ENCODE measurements around the gene UNC13C. TPM values are rescaled to one million over a fixed set of nuclear protein-coding genes. Genes with fewer than 3 reads are reported as not detected.

The UNC13C gene
- total and polyA plus RNA-seq, 10 of the 15 experiments (the other 5 are each of a cell fraction or from before 2014, with no cell fraction given), result 9.9 to 81.3 (median 25.0) TPM

DNA sequence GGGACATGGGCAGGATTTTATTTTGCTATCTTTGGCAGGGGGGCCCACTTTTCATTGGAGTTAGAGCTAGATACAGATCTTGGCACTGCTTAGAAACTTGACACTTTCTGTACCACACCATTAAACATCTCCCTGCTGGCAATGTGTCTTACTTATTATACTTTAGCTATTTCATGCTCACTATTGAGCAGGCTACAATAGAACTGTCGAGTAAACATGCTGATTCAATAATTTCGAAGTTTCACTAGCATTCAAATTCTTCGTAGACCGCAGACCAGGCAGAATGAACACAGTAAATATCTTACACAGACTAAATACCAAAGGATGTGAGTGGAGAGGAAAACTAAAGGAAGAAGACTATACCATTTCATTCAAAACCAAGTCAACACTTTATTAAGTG, 180.8 kb downstream of the UNC13C start (continued):
- TF ChIP-seq NFIC (IDR thresholded peaks at IDR 0.05; ENCODE audit: low read depth, low read length), result no peak

DNA sequence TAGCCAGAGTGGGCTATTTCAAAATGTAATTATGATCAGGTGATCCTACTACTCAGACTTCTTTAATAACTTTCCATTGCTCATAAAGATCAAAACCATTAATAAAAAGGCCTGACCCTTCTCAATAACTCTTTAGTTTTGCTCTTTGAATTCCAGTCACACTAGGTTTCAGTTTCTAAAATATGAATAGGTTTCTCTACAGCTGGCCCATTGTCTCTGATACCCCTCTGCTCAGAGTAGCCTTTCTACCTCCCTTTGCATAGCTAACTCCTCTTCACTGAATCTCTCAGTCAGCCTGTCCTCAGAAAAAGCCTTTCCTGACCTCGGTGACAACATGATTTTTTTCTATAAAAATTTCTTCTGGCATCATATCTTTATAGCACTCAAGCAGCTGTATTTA, 209.1 kb downstream of the UNC13C start:
- SMC1A ChIA-PET (ENCODE audit: uncharacterized antibody, unreplicated experiment), result interaction anchor here (0.7 to 3.7 kb wide), 7 partner anchors 9 to 79 kb away, joined by 3 to 19 read pairs (median 4); no protein-coding TSS in a partner anchor
- no peak for TF ChIP-seq TAF1 (IDR thresholded peaks at IDR 0.05; ENCODE audit: borderline replicate concordance, low read depth, low read length)
- TF ChIP-seq RUNX3 (IDR thresholded peaks at IDR 0.05; ENCODE audit: low read length), result no peak
- no peak for TF ChIP-seq ATF7 (IDR thresholded peaks at IDR 0.05; ENCODE audit: low read depth)
- TF ChIP-seq SP1 (IDR thresholded peaks at IDR 0.05; ENCODE audit: low read depth, low read length), result no peak
- TF ChIP-seq, protein P1, sequence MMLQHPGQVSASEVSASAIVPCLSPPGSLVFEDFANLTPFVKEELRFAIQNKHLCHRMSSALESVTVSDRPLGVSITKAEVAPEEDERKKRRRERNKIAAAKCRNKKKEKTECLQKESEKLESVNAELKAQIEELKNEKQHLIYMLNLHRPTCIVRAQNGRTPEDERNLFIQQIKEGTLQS (IDR thresholded peaks at IDR 0.05; ENCODE audit: borderline replicate concordance, extremely low read depth, low read depth, low read length), result no peak
- TF ChIP-seq ZNF207 (IDR thresholded peaks at IDR 0.05; ENCODE audit: borderline replicate concordance), result no peak
- no peak for TF ChIP-seq SREBF1 (IDR thresholded peaks at IDR 0.05; ENCODE audit: low read length)
- TF ChIP-seq, protein P2, sequence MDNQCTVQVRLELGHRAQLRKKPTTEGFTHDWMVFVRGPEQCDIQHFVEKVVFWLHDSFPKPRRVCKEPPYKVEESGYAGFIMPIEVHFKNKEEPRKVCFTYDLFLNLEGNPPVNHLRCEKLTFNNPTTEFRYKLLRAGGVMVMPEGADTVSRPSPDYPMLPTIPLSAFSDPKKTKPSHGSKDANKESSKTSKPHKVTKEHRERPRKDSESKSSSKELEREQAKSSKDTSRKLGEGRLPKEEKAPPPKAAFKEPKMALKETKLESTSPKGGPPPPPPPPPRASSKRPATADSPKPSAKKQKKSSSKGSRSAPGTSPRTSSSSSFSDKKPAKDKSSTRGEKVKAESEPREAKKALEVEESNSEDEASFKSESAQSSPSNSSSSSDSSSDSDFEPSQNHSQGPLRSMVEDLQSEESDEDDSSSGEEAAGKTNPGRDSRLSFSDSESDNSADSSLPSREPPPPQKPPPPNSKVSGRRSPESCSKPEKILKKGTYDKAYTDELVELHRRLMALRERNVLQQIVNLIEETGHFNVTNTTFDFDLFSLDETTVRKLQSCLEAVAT (IDR thresholded peaks at IDR 0.05), result no peak
- TF ChIP-seq YBX1 (IDR thresholded peaks at IDR 0.05), result no peak
- TF ChIP-seq KDM1A (IDR thresholded peaks at IDR 0.05; ENCODE audit: borderline replicate concordance), result no peak
- no peak for TF ChIP-seq RB1 (IDR thresholded peaks at IDR 0.05; ENCODE audit: borderline replicate concordance)
- TF ChIP-seq ZNF24 (IDR thresholded peaks at IDR 0.05), result no peak
- no peak for TF ChIP-seq EGR1 (IDR thresholded peaks at IDR 0.05; ENCODE audit: borderline replicate concordance in 1 of 2, low read depth in 2 of 2, low read length in 2 of 2)
- no peak for TF ChIP-seq IKZF2 (IDR thresholded peaks at IDR 0.05)
- no peak for TF ChIP-seq CREB1 (IDR thresholded peaks at IDR 0.05; ENCODE audit: low read depth)
- no peak for TF ChIP-seq RAD51 (IDR thresholded peaks at IDR 0.05)
- TF ChIP-seq, protein P3, sequence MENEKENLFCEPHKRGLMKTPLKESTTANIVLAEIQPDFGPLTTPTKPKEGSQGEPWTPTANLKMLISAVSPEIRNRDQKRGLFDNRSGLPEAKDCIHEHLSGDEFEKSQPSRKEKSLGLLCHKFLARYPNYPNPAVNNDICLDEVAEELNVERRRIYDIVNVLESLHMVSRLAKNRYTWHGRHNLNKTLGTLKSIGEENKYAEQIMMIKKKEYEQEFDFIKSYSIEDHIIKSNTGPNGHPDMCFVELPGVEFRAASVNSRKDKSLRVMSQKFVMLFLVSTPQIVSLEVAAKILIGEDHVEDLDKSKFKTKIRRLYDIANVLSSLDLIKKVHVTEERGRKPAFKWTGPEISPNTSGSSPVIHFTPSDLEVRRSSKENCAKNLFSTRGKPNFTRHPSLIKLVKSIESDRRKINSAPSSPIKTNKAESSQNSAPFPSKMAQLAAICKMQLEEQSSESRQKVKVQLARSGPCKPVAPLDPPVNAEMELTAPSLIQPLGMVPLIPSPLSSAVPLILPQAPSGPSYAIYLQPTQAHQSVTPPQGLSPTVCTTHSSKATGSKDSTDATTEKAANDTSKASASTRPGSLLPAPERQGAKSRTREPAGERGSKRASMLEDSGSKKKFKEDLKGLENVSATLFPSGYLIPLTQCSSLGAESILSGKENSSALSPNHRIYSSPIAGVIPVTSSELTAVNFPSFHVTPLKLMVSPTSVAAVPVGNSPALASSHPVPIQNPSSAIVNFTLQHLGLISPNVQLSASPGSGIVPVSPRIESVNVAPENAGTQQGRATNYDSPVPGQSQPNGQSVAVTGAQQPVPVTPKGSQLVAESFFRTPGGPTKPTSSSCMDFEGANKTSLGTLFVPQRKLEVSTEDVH (IDR thresholded peaks at IDR 0.05; ENCODE audit: low read depth, partially characterized antibody), result no peak
- peak; percentile 75 for ATAC-seq
- Histone ChIP-seq H3K9me3 (replicated peaks; ENCODE audit: control insufficient read depth, insufficient read depth, low read length) (no peaks in the 10 kb centered on the region), H4K20me1 (ENCODE audit: control insufficient read depth, insufficient read depth) (no peaks in the 10 kb centered on the region), H3K79me2 (ENCODE audit: control insufficient read depth, insufficient read depth, low read length) (no peaks in the 10 kb centered on the region), H3K27me3 (replicated peaks in 1 of 2; ENCODE audit: control insufficient read depth in 2 of 2, insufficient read depth in 2 of 2, low read length in 1 of 2) (no peaks in the 10 kb centered on the region), H3K36me3 (ENCODE audit: control insufficient read depth in 2 of 2, insufficient read depth in 2 of 2, low read length in 1 of 2) (no peaks in the 10 kb centered on the region), H3K4me3 (no peak overlapping the region), H3K9ac (ENCODE audit: control insufficient read depth, insufficient read depth, low read length) (no peak overlapping the region), H3K27ac (ENCODE audit: control insufficient read depth, insufficient read depth) (no peak overlapping the region), H3K4me1 (ENCODE audit: control insufficient read depth, insufficient read depth, low read length) (no peaks in the 10 kb centered on the region), H2AFZ (ENCODE audit: control insufficient read depth, low read depth, low read length) (no peak overlapping the region), H3K4me2 (ENCODE audit: control insufficient read depth, insufficient read depth) (no peak overlapping the region)
- POLR2A ChIA-PET, result no interaction called here
- in situ Hi-C loops (cut with MboI) (no loop called here), intact Hi-C loops (cut with micrococcal nuclease; ENCODE audit: unreplicated experiment) (no loop called here)
- no TSS peak for BruUV-seq (replicated peaks)
- CTCF ChIA-PET, result no interaction called here
- WGBS (ENCODE audit: insufficient coverage, insufficient replicate concordance, low lambda C conversion rate, missing lambda C conversion rate), result 0% methylated on average over 1 of the region's 1 CpG
- no peak for DNase-seq (ENCODE audit: low read depth, low spot score)
- RAD21 ChIA-PET (ENCODE audit: unreplicated experiment), result interaction anchor here (1.6 kb wide), 1 partner anchor 37 kb away, joined by 4 read pairs; no protein-coding TSS in a partner anchor
- FAIRE-seq, result no peak

All from GM12878 (cell line).